ENCODE results near the gene MAP2K6. TPM values are rescaled to one million over a fixed set of nuclear protein-coding genes. Genes with fewer than 3 reads are reported as not detected.

The MAP2K6 gene
- total RNA-seq, 1 donor from 2014 or later: 10.1 TPM

GRCh38 chr17:69593716-69594115 is 179.2 kb downstream of the MAP2K6 start:
- Mint-ChIP-seq H3K9me3 (ENCODE audit: unreplicated experiment) (no peaks in the 10 kb centered on the region), H3K36me3 (ENCODE audit: low read depth, unreplicated experiment) (no peaks in the 10 kb centered on the region), H3K4me1 (ENCODE audit: low read depth, unreplicated experiment) (peaks cover 11% of the 10 kb centered on the region), H3K4me3 (ENCODE audit: unreplicated experiment) (no peak overlapping the region), H3K27me3 (ENCODE audit: low read depth, unreplicated experiment) (no peaks in the 10 kb centered on the region), H3K27ac (ENCODE audit: unreplicated experiment) (no peak overlapping the region)
- Histone ChIP-seq H3K4me2 (ENCODE audit: low read length) (no peak overlapping the region), H3K27ac (ENCODE audit: low read depth, low read length) (no peak overlapping the region), H3K4me1 (ENCODE audit: insufficient read depth, low read length) (peaks cover 15% of the 10 kb centered on the region), H2AFZ (ENCODE audit: low read depth, low read length) (no peak overlapping the region), H3K36me3 (ENCODE audit: insufficient read depth, low read length) (no peaks in the 10 kb centered on the region), H3K9me3 (ENCODE audit: insufficient read depth, low read depth, low read length) (no peaks in the 10 kb centered on the region), H3K79me2 (ENCODE audit: insufficient read depth, low read length) (no peaks in the 10 kb centered on the region), H4K20me1 (ENCODE audit: insufficient read depth, low read length) (no peaks in the 10 kb centered on the region), H3K27me3 (ENCODE audit: insufficient read depth, low read length) (no peaks in the 10 kb centered on the region), H3K4me3 (ENCODE audit: insufficient read depth, low read depth, low read length) (no peak overlapping the region), H3K9ac (ENCODE audit: low read length) (no peak overlapping the region)
- DNase-seq (ENCODE audit: low read depth) (no peak), FAIRE-seq (no peak)
- TF ChIP-seq CTCF (IDR thresholded peaks at IDR 0.05; ENCODE audit: insufficient read depth, low read depth, low read length) (no peak), EZH2 (IDR thresholded peaks at IDR 0.05; ENCODE audit: insufficient read depth, low read length) (no peak)

- Histone ChIP-seq H2AFZ (ENCODE audit: low read depth, low read length) (no peak overlapping the region), H3K36me3 (ENCODE audit: insufficient read depth, low read length) (no peaks in the 10 kb centered on the region), H3K4me2 (ENCODE audit: low read length) (no peak overlapping the region), H4K20me1 (ENCODE audit: insufficient read depth, low read length) (no peaks in the 10 kb centered on the region), H3K27ac (ENCODE audit: low read depth, low read length) (no peak overlapping the region), H3K27me3 (ENCODE audit: insufficient read depth, low read length) (no peaks in the 10 kb centered on the region), H3K4me1 (ENCODE audit: insufficient read depth, low read length) (peaks cover 17% of the 10 kb centered on the region), H3K9me3 (ENCODE audit: insufficient read depth, low read depth, low read length) (no peaks in the 10 kb centered on the region), H3K79me2 (ENCODE audit: insufficient read depth, low read length) (no peaks in the 10 kb centered on the region), H3K9ac (ENCODE audit: low read length) (no peak overlapping the region), H3K4me3 (ENCODE audit: insufficient read depth, low read depth, low read length) (no peak overlapping the region)
- Mint-ChIP-seq H3K4me1 (ENCODE audit: low read depth, unreplicated experiment) (peaks cover 16% of the 10 kb centered on the region), H3K27ac (ENCODE audit: unreplicated experiment) (no peak overlapping the region), H3K36me3 (ENCODE audit: low read depth, unreplicated experiment) (no peaks in the 10 kb centered on the region), H3K9me3 (ENCODE audit: unreplicated experiment) (no peaks in the 10 kb centered on the region), H3K27me3 (ENCODE audit: low read depth, unreplicated experiment) (no peaks in the 10 kb centered on the region), H3K4me3 (ENCODE audit: unreplicated experiment) (no peak overlapping the region)
- no peak for TF ChIP-seq CTCF (IDR thresholded peaks at IDR 0.05; ENCODE audit: insufficient read depth, low read depth, low read length)
- no peak for TF ChIP-seq EZH2 (IDR thresholded peaks at IDR 0.05; ENCODE audit: insufficient read depth, low read length)
- FAIRE-seq (no peak), DNase-seq (ENCODE audit: low read depth) (no peak)
Measured at GRCh38 chr17:69594641-69595040, 180.1 kb downstream of the MAP2K6 start.

- no peaks in the 10 kb centered on the region for H4K20me1 ChIP-seq (ENCODE audit: insufficient read depth, low read length)
- no peaks in the 10 kb centered on the region for H3K9me3 Mint-ChIP-seq (ENCODE audit: unreplicated experiment)
Measured at GRCh38 chr17:69596141-69596540, 181.6 kb downstream of the MAP2K6 start.

More at GRCh38 chr17:69596141-69596540, 181.6 kb downstream of the MAP2K6 start:
- no peak overlapping the region for H3K27ac Mint-ChIP-seq (ENCODE audit: unreplicated experiment)
- peaks cover 17% of the 10 kb centered on the region for H3K4me1 ChIP-seq (ENCODE audit: insufficient read depth, low read length)
- no peak overlapping the region for H3K4me3 ChIP-seq (ENCODE audit: insufficient read depth, low read depth, low read length)
- no peak overlapping the region for H3K4me2 ChIP-seq (ENCODE audit: low read length)
- no peaks in the 10 kb centered on the region for H3K27me3 ChIP-seq (ENCODE audit: insufficient read depth, low read length)
- DNase-seq (ENCODE audit: low read depth) (no peak), FAIRE-seq (no peak)
- no peaks in the 10 kb centered on the region for H3K36me3 ChIP-seq (ENCODE audit: insufficient read depth, low read length)
- TF ChIP-seq CTCF (IDR thresholded peaks at IDR 0.05; ENCODE audit: insufficient read depth, low read depth, low read length) (no peak), EZH2 (IDR thresholded peaks at IDR 0.05; ENCODE audit: insufficient read depth, low read length) (no peak)
- no peaks in the 10 kb centered on the region for H3K36me3 Mint-ChIP-seq (ENCODE audit: low read depth, unreplicated experiment)
- peaks cover 16% of the 10 kb centered on the region for H3K4me1 Mint-ChIP-seq (ENCODE audit: low read depth, unreplicated experiment)
- no peak overlapping the region for H2AFZ ChIP-seq (ENCODE audit: low read depth, low read length)
- no peaks in the 10 kb centered on the region for H3K27me3 Mint-ChIP-seq (ENCODE audit: low read depth, unreplicated experiment)
- H3K9me3 ChIP-seq (ENCODE audit: insufficient read depth, low read depth, low read length): no peaks in the 10 kb centered on the region
- H3K4me3 Mint-ChIP-seq (ENCODE audit: unreplicated experiment): no peak overlapping the region
- H3K27ac ChIP-seq (ENCODE audit: low read depth, low read length): no peak overlapping the region
- no peak overlapping the region for H3K9ac ChIP-seq (ENCODE audit: low read length)
- H3K79me2 ChIP-seq (ENCODE audit: insufficient read depth, low read length): no peaks in the 10 kb centered on the region

Measured in astrocyte (in vitro differentiated cells and primary cell).